K562 (cell line): Measurements from ENCODE around the gene CTIF. TPM values are rescaled to one million over a fixed set of nuclear protein-coding genes. Genes with fewer than 3 reads are reported as not detected.

ENCODE experiments used
- ATAC-seq: fragments of 200-7000 bp; cut with Tn5 transposase; 3 replicates; pipeline ENCODE4 v1.9.1; 2020; ENCODE audit warnings: moderate library complexity
- BruUV-seq: library from RNA; stranded (reverse); fragments of 400-500 nt; replicated peaks from 2 replicates; lab custom pipeline; 2021; lab: Mats Ljungman, UMichigan
- CTCF ChIA-PET: fragments of 300-600 bp; formaldehyde crosslinking; extraction: SDS; loops from one replicate; lab custom pipeline; 2021; ENCODE audit warnings: low intra/inter-chr PET ratio; lab: Yijun Ruan, JAX
- POLR2A ChIA-PET: fragments of 300-600, 350-650 bp; sonication (Branson Sonifier 250); formaldehyde crosslinking; extraction: SDS; loops from one replicate; lab custom pipeline; 2021; ENCODE audit warnings: antibody characterized with exemption, inconsistent platforms; lab: Yijun Ruan, JAX
- DNase-seq, 4 experiments: peaks; one replicate each; pipeline versions ENCODE4 v3.0.0 to v3.0.0-alpha.2; 2011 to 2018; ENCODE audit warnings: low spot score in 3 of 4, mixed read lengths in 3 of 4; ENCODE audit errors: extremely low read depth in 1 of 4
- FAIRE-seq: peaks from 2 replicates; lab custom pipeline; 2011; peaks lifted over from hg19 to GRCh38; lab: Jason Lieb, UNC
- H2AFZ ChIP-seq: 2 replicates; pipeline ENCODE4 v1.6.0; 2011; ENCODE audit warnings: low read depth, low read length, control low read depth, inconsistent platforms
- H3K27ac ChIP-seq: fragments of 200-600 bp; 3 replicates; pipeline ENCODE4 v1.8.0; 2011; ENCODE audit warnings: low read depth, mild to moderate bottlenecking, control low read depth, inconsistent platforms, low read length, moderate library complexity, mixed read lengths; ENCODE audit errors: extremely low read depth
- H3K27me3 ChIP-seq, 2 experiments: fragments of 300-600 bp in 1 of 2; 2 replicates in 1 of 2; 3 replicates in 1 of 2; pipeline versions ENCODE4 v1.6.0 to v1.8.0; 2011; ENCODE audit warnings: inconsistent platforms in 2 of 2, low read length in 2 of 2, mild to moderate bottlenecking in 1 of 2, mixed read lengths in 1 of 2, moderate library complexity in 1 of 2; ENCODE audit not compliant: control insufficient read depth in 2 of 2, insufficient read depth in 2 of 2
- H3K36me3 ChIP-seq: fragments of 300-600 bp; 3 replicates; pipeline ENCODE4 v1.8.0; 2011; ENCODE audit warnings: mild to moderate bottlenecking, low read length, inconsistent platforms; ENCODE audit not compliant: control insufficient read depth, insufficient read depth
- H3K4me1 ChIP-seq, 2 experiments: fragments of 200-600 bp in 1 of 2; replicated peaks in 1 of 2; 2 replicates in 1 of 2; 3 replicates in 1 of 2; pipeline versions ENCODE4 v1.5.1 to v1.8.0; 2011; ENCODE audit warnings: inconsistent platforms in 2 of 2, low read length in 2 of 2, mild to moderate bottlenecking in 1 of 2, mixed read lengths in 1 of 2, moderate library complexity in 1 of 2; ENCODE audit not compliant: control insufficient read depth in 2 of 2, insufficient read depth in 2 of 2
- H3K4me2 ChIP-seq: 2 replicates; pipeline ENCODE4 v1.6.1; 2011; ENCODE audit warnings: low read length, control low read depth, inconsistent platforms, mixed read lengths; ENCODE audit not compliant: insufficient read depth
- H3K4me3 ChIP-seq: fragments of 200-600 bp; sonication (generic), shearing (Covaris generic); 2 replicates; pipeline ENCODE4 v1.5.1; 2016; ENCODE audit warnings: control low read depth, inconsistent platforms
- H3K79me2 ChIP-seq: fragments of 200-600 bp; 3 replicates; pipeline ENCODE4 v1.8.0; 2011; ENCODE audit warnings: low read length, inconsistent platforms; ENCODE audit not compliant: control insufficient read depth, insufficient read depth
- H3K9ac ChIP-seq, 2 experiments: 2 replicates each; pipeline versions ENCODE4 v1.6.0 to v1.6.1; 2011; ENCODE audit warnings: low read depth in 2 of 2, low read length in 2 of 2, control low read depth in 1 of 2, inconsistent platforms in 1 of 2, mild to moderate bottlenecking in 1 of 2, mixed read lengths in 1 of 2; ENCODE audit not compliant: insufficient read depth in 1 of 2
- H3K9me1 ChIP-seq: one replicate; pipeline ENCODE4 v1.6.0; 2011; ENCODE audit warnings: inconsistent platforms, mild to moderate bottlenecking, low read length, moderate library complexity; ENCODE audit not compliant: control insufficient read depth, insufficient read depth
- H3K9me3 ChIP-seq: replicated peaks from 2 replicates; pipeline ENCODE4 v1.5.1; 2011; ENCODE audit warnings: low read depth, low read length, inconsistent platforms; ENCODE audit not compliant: control insufficient read depth, insufficient read depth
- H4K20me1 ChIP-seq: replicated peaks from 2 replicates; pipeline ENCODE4 v1.6.1; 2011; ENCODE audit warnings: low read length, inconsistent platforms, mixed read lengths; ENCODE audit not compliant: control insufficient read depth, insufficient read depth
- EP400 ChIP-seq: fragments of 450-650 bp; IDR thresholded peaks from 2 replicates; pipeline ENCODE4 v1.6.1; 2017; ENCODE audit warnings: antibody characterized with exemption, mild to moderate bottlenecking, moderate library complexity
- GTF2F1 ChIP-seq: IDR thresholded peaks from 2 replicates; pipeline ENCODE4 v1.6.1; 2011; ENCODE audit warnings: low read depth, low read length, improper control_type of control experiment
- NELFE ChIP-seq: IDR thresholded peaks from 2 replicates; pipeline ENCODE4 v1.6.1; 2011; ENCODE audit warnings: mild to moderate bottlenecking; ENCODE audit not compliant: insufficient read depth, insufficient read length
- NEUROD1 ChIP-seq: fragments of 150-350 bp; IDR thresholded peaks from 2 replicates; pipeline ENCODE4 v1.6.1; 2014; ENCODE audit warnings: borderline replicate concordance, low read length, low read depth; ENCODE audit not compliant: partially characterized antibody
- NFRKB ChIP-seq: fragments of 450-650 bp; IDR thresholded peaks from 2 replicates; pipeline ENCODE4 v1.6.1; 2016; ENCODE audit warnings: low read depth
- PCBP1 ChIP-seq: fragments of 200-400 bp; formaldehyde crosslinking; IDR thresholded peaks from 2 replicates; pipeline ENCODE4 v1.6.1; 2018; ENCODE audit warnings: mild to moderate bottlenecking, low read depth, low read length; ENCODE audit not compliant: poor library complexity, severe bottlenecking
- RFX7 ChIP-seq: fragments of 250-450 bp; sonication (Bioruptor Pico); IDR thresholded peaks from 2 replicates; pipeline ENCODE4 v1.5.1; 2021; ENCODE audit warnings: mild to moderate bottlenecking
- RUNX1 ChIP-seq: sonication (generic); IDR thresholded peaks from 2 replicates; pipeline ENCODE4 v1.6.1; 2016; ENCODE audit warnings: antibody characterized with exemption, low read depth
- TCF15 ChIP-seq: fragments of 250-450 bp; sonication (Bioruptor Pico); IDR thresholded peaks from 2 replicates; pipeline ENCODE4 v1.8.0; 2022; ENCODE audit warnings: moderate library complexity, mild to moderate bottlenecking, inconsistent platforms
- ZNF316 ChIP-seq: fragments of 450-650 bp; IDR thresholded peaks from 2 replicates; pipeline ENCODE4 v1.6.1; 2016
- ZNF444 ChIP-seq: fragments of 250-450 bp; sonication (Bioruptor Pico); IDR thresholded peaks from 2 replicates; pipeline ENCODE4 v1.4.0; 2020; ENCODE audit warnings: mild to moderate bottlenecking, moderate library complexity
- ZNF707 ChIP-seq: fragments of 250-450 bp; sonication (Bioruptor Pico); conservative IDR thresholded peaks from 2 replicates; pipeline ENCODE4 v1.8.0; 2022; ENCODE audit warnings: inconsistent platforms, mild to moderate bottlenecking, moderate library complexity
- WGBS: fragments of 100-300 bp; shearing (Covaris generic); methylation state at CpG from one replicate; pipeline ENCODE4 v1.1.6; 2016; ENCODE audit warnings: low coverage, mixed read lengths; ENCODE audit not compliant: insufficient coverage; ENCODE audit errors: missing lambda C conversion rate; 5-methylcytosine and 5-hydroxymethylcytosine counted together
- in situ Hi-C: fragments of 300-500 bp; cut with MboI; formaldehyde crosslinking; loops from 4 replicates; pipeline ENCODE4 v1.15.0; 2018; ENCODE audit warnings: inconsistent platforms, mixed read lengths
- intact Hi-C: fragments of 100-400 bp; cut with micrococcal nuclease; formaldehyde crosslinking; loops from 2 replicates; pipeline ENCODE4 v1.14.2; 2022
- polyA plus RNA-seq, 8 experiments: library from polyadenylated mRNA; depleted of rRNA in 4 of 8; stranded (reverse) in 5 of 8; unstranded in 3 of 8; fragments of >200 nt; fragmentation: Nextera tagmentation in 2 of 8; fragmentation: Illumina TruSeq in 1 of 8; extraction: Ambion mirVana in 2 of 8; extraction: Trizol in 1 of 8; gene quantifications; 2 replicates each; pipeline versions ENCODE4 v1.2.1 to v1.2.3, GENCODE V29; 2011 to 2014; ENCODE audit warnings: inconsistent platforms in 1 of 8, missing spikeins in 1 of 8
- total RNA-seq, 7 experiments: library from RNA; depleted of rRNA in 6 of 7; stranded (reverse); fragments of >200 nt in 6 of 7; fragmentation: Illumina TruSeq in 2 of 7; extraction: Trizol in 2 of 7; gene quantifications; 2 replicates each; pipeline versions ENCODE4 v1.2.1 to v1.2.3, GENCODE V29; 2011 to 2021; ENCODE audit warnings: low replicate concordance in 1 of 7

The CTIF gene
- total and polyA plus RNA-seq, 9 of the 15 experiments (the other 6 are each of a cell fraction or from before 2014, with no cell fraction given) = 0.17 to 11.5 (median 2.2) TPM

- POLR2A ChIA-PET = no interaction called here
- FAIRE-seq (no peak), ATAC-seq (no peak), DNase-seq (no peak)
- no peak for TF ChIP-seq GTF2F1
- TF ChIP-seq PCBP1 = no peak
- no peak for TF ChIP-seq NELFE
- no peak for TF ChIP-seq RFX7 (CRISPR knock-in tag)
- no peak for TF ChIP-seq ZNF316
- no peak for TF ChIP-seq RUNX1
- TF ChIP-seq ZNF444 (CRISPR knock-in tag) = no peak
- TF ChIP-seq ZNF707 (CRISPR knock-in tag) = no peak
- no peak for TF ChIP-seq TCF15 (CRISPR knock-in tag)
- TF ChIP-seq EP400 = no peak
- no peak for TF ChIP-seq NFRKB
- TF ChIP-seq NEUROD1 = no peak
- 55% methylated on average over 3 of the region's 5 CpGs for WGBS
- BruUV-seq = no TSS peak
- H3K9ac ChIP-seq = no peak overlapping the region
- in situ Hi-C loops (no loop called here), intact Hi-C loops (no loop called here)
- no peak overlapping the region for H2AFZ ChIP-seq
- H3K27ac ChIP-seq = no peak overlapping the region
- H3K36me3 ChIP-seq = no peaks in the 10 kb centered on the region
- H3K4me3 ChIP-seq = no peak overlapping the region
- no peaks in the 10 kb centered on the region for H3K79me2 ChIP-seq
- H4K20me1 ChIP-seq = no peaks in the 10 kb centered on the region
- no peaks in the 10 kb centered on the region for H3K9me3 ChIP-seq
- no peaks in the 10 kb centered on the region for H3K27me3 ChIP-seq
- H3K9me1 ChIP-seq = no peaks in the 10 kb centered on the region
- H3K4me2 ChIP-seq = no peak overlapping the region
- CTCF ChIA-PET = no interaction called here
- H3K4me1 ChIP-seq = peaks cover 11 to 12% of the 10 kb centered on the region in 2 experiments; a peak in 4 of 5 replicates
Measured at GRCh38 chr18:48724939-48725338, 186.1 kb downstream of the CTIF start.
